CD4-positive, alpha-beta T cell treated with Interleukin-10 for 1 hour (primary cell): ENCODE results near the gene TDG.

Source experiments
- DNase-seq: peaks from one replicate; pipeline ENCODE4 v3.0.0-alpha.2; 2020

The TDG gene

GRCh38 chr12:103965590-103966504 lies at the start of gene TDG:
Gene TDG (plus strand): TSS chr12:103965872. CDS start chr12:103966038, 166 bp downstream.
- DNase-seq: peak; percentile 98

- no peak for DNase-seq
Measured at GRCh38 chr12:103917873-103918272, 47.8 kb upstream of the TDG start.

- no peak for DNase-seq
Measured at GRCh38 chr12:103924761-103925641, 40.7 kb upstream of the TDG start.

GRCh38 chr12:103928682-103929045 lies 37.0 kb upstream of the TDG start:
- peak; percentile 68 for DNase-seq

- peak; percentile 92 for DNase-seq
Measured at GRCh38 chr12:103929046-103929783, 36.5 kb upstream of the TDG start.

GRCh38 chr12:103929784-103930033 lies 36.0 kb upstream of the TDG start:
- no peak for DNase-seq

GRCh38 chr12:103930034-103930786 lies 35.5 kb upstream of the TDG start, which contains the start of gene HSP90B1:
Gene HSP90B1 (plus strand): TSS chr12:103930410. CDS start chr12:103930516, 106 bp downstream.
- peak; percentile 100 for DNase-seq

- peak; percentile 26 for DNase-seq
Measured at GRCh38 chr12:103930787-103931735, 34.6 kb upstream of the TDG start.

GRCh38 chr12:103933237-103933636 lies 32.4 kb upstream of the TDG start:
- no peak for DNase-seq

GRCh38 chr12:103936679-103937078 lies 29.0 kb upstream of the TDG start:
- DNase-seq: no peak

- no peak for DNase-seq
Measured at GRCh38 chr12:103944964-103945363, 20.7 kb upstream of the TDG start.

- DNase-seq: no peak
Measured at GRCh38 chr12:103947871-103948555, 17.7 kb upstream of the TDG start.

- no peak for DNase-seq
Measured at GRCh38 chr12:103948746-103949406, 16.8 kb upstream of the TDG start.

- DNase-seq: no peak
Measured at GRCh38 chr12:103952497-103952896, 13.2 kb upstream of the TDG start.

GRCh38 chr12:103955811-103956508 lies 9.7 kb upstream of the TDG start:
- no peak for DNase-seq

GRCh38 chr12:103956509-103957027 lies 9.1 kb upstream of the TDG start:
- no peak for DNase-seq

- no peak for DNase-seq
Measured at GRCh38 chr12:103957865-103958388, 7.7 kb upstream of the TDG start.

- no peak for DNase-seq
Measured at GRCh38 chr12:103958621-103959020, 7.1 kb upstream of the TDG start.
